WTC11 (cell line): ENCODE results near the gene KLC1. TPM values are rescaled to one million over a fixed set of nuclear protein-coding genes. Genes with fewer than 3 reads are reported as not detected.

Experiments used
- ARID4B ChIP-seq: sonication (generic); formaldehyde crosslinking; IDR thresholded peaks from 2 replicates; pipeline ENCODE4 v1.8.0; 2023; ENCODE audit warnings: missing genetic modification reagents, mild to moderate bottlenecking, borderline replicate concordance
- CDX4 ChIP-seq: fragments of 250-450 bp; sonication (Bioruptor Pico); IDR thresholded peaks from 2 replicates; pipeline ENCODE4 v1.9.0; 2021; ENCODE audit warnings: moderate library complexity, mild to moderate bottlenecking, inconsistent platforms, borderline replicate concordance
- CREM ChIP-seq: sonication (generic); formaldehyde crosslinking; IDR thresholded peaks from 2 replicates; pipeline ENCODE4 v1.8.1; 2022; ENCODE audit warnings: mild to moderate bottlenecking, missing genetic modification reagents, moderate library complexity
- EMX1 ChIP-seq: fragments of 250-450 bp; sonication (Bioruptor Pico); IDR thresholded peaks from 2 replicates; pipeline ENCODE4 v1.8.0; 2021; ENCODE audit warnings: mild to moderate bottlenecking
- FOXJ3 ChIP-seq: sonication (generic); formaldehyde crosslinking; IDR thresholded peaks from 2 replicates; pipeline ENCODE4 v1.9.0; 2021; ENCODE audit warnings: missing genetic modification reagents, mild to moderate bottlenecking, borderline replicate concordance
- FOXK1 ChIP-seq: sonication (generic); formaldehyde crosslinking; IDR thresholded peaks from 2 replicates; pipeline ENCODE4 v1.8.0; 2022; ENCODE audit warnings: mild to moderate bottlenecking, moderate library complexity, missing genetic modification reagents
- FOXP1 ChIP-seq: sonication (generic); formaldehyde crosslinking; IDR thresholded peaks from 2 replicates; pipeline ENCODE4 v1.8.0; 2022; ENCODE audit warnings: missing genetic modification reagents, mild to moderate bottlenecking, moderate library complexity, borderline replicate concordance
- FOXP4 ChIP-seq: sonication (generic); formaldehyde crosslinking; IDR thresholded peaks from 2 replicates; pipeline ENCODE4 v1.8.0; 2022; ENCODE audit warnings: mild to moderate bottlenecking, missing genetic modification reagents
- HMGXB4 ChIP-seq: sonication (generic); formaldehyde crosslinking; IDR thresholded peaks from 2 replicates; pipeline ENCODE4 v1.8.1; 2023; ENCODE audit warnings: mild to moderate bottlenecking, moderate library complexity, missing genetic modification reagents
- JUN ChIP-seq: sonication (generic); formaldehyde crosslinking; IDR thresholded peaks from 2 replicates; pipeline ENCODE4 v1.8.0; 2023; ENCODE audit warnings: mild to moderate bottlenecking, missing genetic modification reagents
- KAT7 ChIP-seq: sonication (generic); formaldehyde crosslinking; IDR thresholded peaks from 2 replicates; pipeline ENCODE4 v1.8.1; 2023; ENCODE audit warnings: missing genetic modification reagents, mild to moderate bottlenecking, borderline replicate concordance
- MXD4 ChIP-seq: fragments of 250-450 bp; sonication (Bioruptor Pico); IDR thresholded peaks from 2 replicates; pipeline ENCODE4 v1.8.0; 2021; ENCODE audit warnings: mild to moderate bottlenecking, moderate library complexity, borderline replicate concordance
- MYBL2 ChIP-seq: sonication (generic); formaldehyde crosslinking; IDR thresholded peaks from 2 replicates; pipeline ENCODE4 v1.8.1; 2023; ENCODE audit warnings: mild to moderate bottlenecking, moderate library complexity, missing genetic modification reagents
- NFYB ChIP-seq: sonication (generic); formaldehyde crosslinking; conservative IDR thresholded peaks from 2 replicates; pipeline ENCODE4 v1.8.0; 2022; ENCODE audit warnings: low read depth, missing genetic modification reagents
- NR2C2 ChIP-seq: sonication (generic); formaldehyde crosslinking; IDR thresholded peaks from 2 replicates; pipeline ENCODE4 v1.8.0; 2022; ENCODE audit warnings: mild to moderate bottlenecking, missing genetic modification reagents
- NR3C1 ChIP-seq: sonication (generic); formaldehyde crosslinking; conservative IDR thresholded peaks from 2 replicates; pipeline ENCODE4 v1.8.1; 2023; ENCODE audit warnings: low read depth, mild to moderate bottlenecking, missing genetic modification reagents
- SMAD4 ChIP-seq: sonication (generic); formaldehyde crosslinking; IDR thresholded peaks from 2 replicates; pipeline ENCODE4 v1.8.0; 2022; ENCODE audit warnings: mild to moderate bottlenecking, missing genetic modification reagents
- TCF7 ChIP-seq: sonication (generic); formaldehyde crosslinking; IDR thresholded peaks from 2 replicates; pipeline ENCODE4 v1.8.0; 2022; ENCODE audit warnings: mild to moderate bottlenecking, low read depth, missing genetic modification reagents, moderate library complexity
- TP53 ChIP-seq: sonication (generic); formaldehyde crosslinking; IDR thresholded peaks from 2 replicates; pipeline ENCODE4 v1.8.1; 2023; ENCODE audit warnings: mild to moderate bottlenecking, missing genetic modification reagents
- USF1 ChIP-seq: sonication (generic); formaldehyde crosslinking; IDR thresholded peaks from 2 replicates; pipeline ENCODE4 v1.8.0; 2022; ENCODE audit warnings: mild to moderate bottlenecking, missing genetic modification reagents
- USF2 ChIP-seq: sonication (generic); formaldehyde crosslinking; IDR thresholded peaks from 2 replicates; pipeline ENCODE4 v1.8.1; 2023; ENCODE audit warnings: mild to moderate bottlenecking, missing genetic modification reagents, moderate library complexity
- ZNF416 ChIP-seq: fragments of 250-450 bp; sonication (Bioruptor Pico); IDR thresholded peaks from 2 replicates; pipeline ENCODE4 v1.9.0; 2021; ENCODE audit warnings: mild to moderate bottlenecking, inconsistent platforms
- ZNF423 ChIP-seq: fragments of 250-450 bp; sonication (Bioruptor Pico); IDR thresholded peaks from 2 replicates; pipeline ENCODE4 v2.1.2; 2022; ENCODE audit warnings: mild to moderate bottlenecking, moderate library complexity
- total RNA-seq: library from RNA; stranded (reverse); gene quantifications from 3 replicates; pipeline ENCODE4 v1.2.3, GENCODE V29; 2021

Gene KLC1
- total RNA-seq, 1 experiment from 2014 or later: 171 TPM

GRCh38 chr14:103715052-103716000 lies 86.3 kb downstream of the KLC1 start, which contains the start of the genes XRCC3 and ZFYVE21 (continued):
- TF ChIP-seq FOXP1 (peak; percentile 69), KAT7 (no peak), FOXK1 (CRISPR knock-in tag) (peak; percentile 55; the same call in 1 of the 2 replicates), NFYB (CRISPR knock-in tag) (peak; percentile 97), TP53 (CRISPR knock-in tag) (no peak), FOXP4 (CRISPR knock-in tag) (peak; percentile 64; the same call in 1 of the 2 replicates), TCF7 (CRISPR knock-in tag) (0 out of 2 replicates have a peak, but pooled peaks have one; percentile 52), EMX1 (no peak), ZNF416 (CRISPR knock-in tag) (peak; percentile 90), NR2C2 (CRISPR knock-in tag) (0 out of 2 replicates have a peak, but pooled peaks have one; percentile 14), HMGXB4 (CRISPR knock-in tag) (peak; percentile 32), CDX4 (no peak), SMAD4 (CRISPR knock-in tag) (no peak), FOXJ3 (CRISPR knock-in tag) (no peak), ARID4B (CRISPR knock-in tag) (peak; percentile 49; the same call in 1 of the 2 replicates), USF1 (CRISPR knock-in tag) (peak; percentile 78; the same call in 1 of the 2 replicates), MXD4 (CRISPR knock-in tag) (no peak), NR3C1 (CRISPR knock-in tag) (0 out of 2 replicates have a peak, but pooled peaks have one; percentile 16), MYBL2 (CRISPR knock-in tag) (0 out of 2 replicates have a peak, but pooled peaks have one; percentile 31), CREM (CRISPR knock-in tag) (0 out of 2 replicates have a peak, but pooled peaks have one; percentile 29), ZNF423 (CRISPR knock-in tag) (no peak), JUN (CRISPR knock-in tag) (no peak; the same call in 1 of the 2 replicates), USF2 (CRISPR knock-in tag) (peak; percentile 83)
